ENCODE data around the gene SPDYE5.

SPDYE5 gene

DNA sequence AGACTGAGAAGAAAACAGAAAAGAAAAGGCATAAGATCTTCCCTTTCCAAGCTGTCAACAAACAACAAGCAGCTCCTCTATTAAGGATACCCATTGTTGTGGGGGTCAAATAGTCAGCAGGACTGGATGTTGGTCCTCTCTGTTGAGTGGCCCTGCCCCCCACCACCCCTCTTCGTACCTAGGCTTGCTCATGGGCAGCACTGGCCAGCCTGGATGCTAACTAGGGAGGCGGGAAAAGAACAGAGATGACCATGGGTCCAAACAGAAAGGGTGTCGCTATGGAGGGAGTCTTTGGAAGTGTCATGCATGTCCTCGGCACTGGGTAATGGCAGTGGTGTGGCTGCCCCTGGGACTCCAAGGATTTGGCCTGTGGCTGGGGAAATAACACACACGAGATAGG, 45.6 kb downstream of the SPDYE5 start:
- DNase-seq, result no peak

DNA sequence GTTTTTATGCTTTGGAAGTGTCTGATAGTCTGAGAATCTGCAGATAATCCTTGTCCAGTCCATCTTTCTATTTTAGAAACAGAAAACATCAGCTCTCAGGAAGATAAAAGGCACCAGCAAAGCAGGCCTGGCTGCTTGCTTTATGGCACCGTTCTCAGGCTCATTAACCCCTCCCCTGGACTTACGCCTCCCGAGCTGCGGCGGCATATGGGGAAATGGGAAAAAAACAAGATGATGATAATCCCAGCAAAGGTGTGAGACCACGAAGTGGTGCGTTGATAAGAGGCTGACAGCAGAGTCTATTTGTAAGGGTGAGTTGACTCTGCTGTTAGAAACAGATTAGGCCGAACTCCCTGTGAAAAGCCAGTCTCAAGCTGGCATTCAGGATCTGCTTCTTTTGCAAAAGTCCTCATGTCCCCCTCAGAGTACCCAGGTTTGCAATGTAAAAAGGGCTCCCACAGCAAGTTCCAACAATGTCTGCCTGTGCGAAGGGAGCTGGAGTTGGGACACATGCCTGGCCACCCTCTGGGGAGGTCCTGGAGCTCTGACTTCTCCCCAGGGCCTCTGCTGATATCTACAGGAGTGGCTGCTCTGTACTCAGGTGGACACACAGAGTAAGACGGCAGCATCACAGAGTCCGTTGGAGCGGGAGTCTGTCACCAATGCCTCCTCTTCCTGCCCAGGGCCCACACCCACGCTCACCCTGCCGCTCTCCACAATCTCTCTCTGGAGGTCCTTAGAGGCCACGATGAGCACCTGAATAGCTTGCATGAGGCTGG, 54.3 kb downstream of the SPDYE5 start:
- no peak for DNase-seq

All from activated CD8-positive, alpha-beta memory T cell treated with anti-CD3 and anti-CD28 coated beads, Interleukin-2, amount 50 U/mL, for 4 hours (primary cell).